ENCODE results near the gene SLN. TPM values are rescaled to one million over a fixed set of nuclear protein-coding genes. Genes with fewer than 3 reads are reported as not detected.

The SLN gene
- total RNA-seq, 1 donor from 2014 or later, result not detected

DNA sequence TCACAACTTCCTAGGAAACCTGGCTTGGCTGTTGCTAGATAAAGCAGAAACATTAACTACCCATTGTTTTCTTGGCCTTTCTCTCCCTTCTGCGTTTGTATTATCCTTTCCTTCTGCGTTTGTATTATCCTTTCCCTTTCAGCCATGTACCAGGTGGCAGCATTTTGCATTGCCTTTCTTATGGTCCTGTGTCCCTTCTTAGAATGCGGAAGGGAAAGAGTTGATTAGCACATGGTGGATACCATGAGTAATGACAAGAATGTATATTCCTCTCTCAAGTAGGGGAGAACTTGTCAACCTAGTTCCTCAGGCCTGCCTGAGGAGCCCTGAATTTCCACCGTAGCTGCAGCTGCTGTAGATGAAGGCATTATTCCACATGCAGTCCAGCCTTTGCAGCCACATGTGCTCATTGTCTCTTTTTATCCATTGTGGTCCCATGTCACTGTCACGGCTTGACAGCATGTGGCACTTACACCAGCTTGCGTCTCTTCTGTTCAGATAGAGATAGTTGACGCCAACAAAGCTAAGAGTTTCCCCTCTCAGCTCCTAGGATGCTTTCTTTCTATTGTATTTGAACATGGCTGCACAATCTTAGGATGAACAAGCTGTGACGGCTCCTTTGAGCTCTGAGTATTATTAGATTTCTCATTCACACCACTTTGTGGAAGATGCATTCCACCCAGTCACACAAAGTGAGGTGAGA, 44.8 kb downstream of the SLN start:
- DNase-seq (ENCODE audit: low spot score), result peak; percentile 2
- Histone ChIP-seq H3K4me1 (peaks cover 5% of the 10 kb centered on the region), H2AFZ (replicated peaks) (no peak overlapping the region), H3K9me3 (ENCODE audit: low read depth) (no peaks in the 10 kb centered on the region), H3K27me3 (no peaks in the 10 kb centered on the region), H4K20me1 (ENCODE audit: low read depth) (no peaks in the 10 kb centered on the region), H3K4me3 (no peak overlapping the region), H3K27ac (no peak overlapping the region), H3F3A (ENCODE audit: low read depth) (no peaks in the 10 kb centered on the region), H3K79me2 (ENCODE audit: low read depth) (no peaks in the 10 kb centered on the region), H3K36me3 (no peaks in the 10 kb centered on the region), H3K4me2 (no peak overlapping the region), H3K9ac (no peak overlapping the region)
- H3K4me3 Mint-ChIP-seq, result no peak overlapping the region
- H3K9me3 Mint-ChIP-seq, result no peaks in the 10 kb centered on the region
- no peak for TF ChIP-seq EZH2 (IDR thresholded peaks at IDR 0.05)
- TF ChIP-seq, protein P1, sequence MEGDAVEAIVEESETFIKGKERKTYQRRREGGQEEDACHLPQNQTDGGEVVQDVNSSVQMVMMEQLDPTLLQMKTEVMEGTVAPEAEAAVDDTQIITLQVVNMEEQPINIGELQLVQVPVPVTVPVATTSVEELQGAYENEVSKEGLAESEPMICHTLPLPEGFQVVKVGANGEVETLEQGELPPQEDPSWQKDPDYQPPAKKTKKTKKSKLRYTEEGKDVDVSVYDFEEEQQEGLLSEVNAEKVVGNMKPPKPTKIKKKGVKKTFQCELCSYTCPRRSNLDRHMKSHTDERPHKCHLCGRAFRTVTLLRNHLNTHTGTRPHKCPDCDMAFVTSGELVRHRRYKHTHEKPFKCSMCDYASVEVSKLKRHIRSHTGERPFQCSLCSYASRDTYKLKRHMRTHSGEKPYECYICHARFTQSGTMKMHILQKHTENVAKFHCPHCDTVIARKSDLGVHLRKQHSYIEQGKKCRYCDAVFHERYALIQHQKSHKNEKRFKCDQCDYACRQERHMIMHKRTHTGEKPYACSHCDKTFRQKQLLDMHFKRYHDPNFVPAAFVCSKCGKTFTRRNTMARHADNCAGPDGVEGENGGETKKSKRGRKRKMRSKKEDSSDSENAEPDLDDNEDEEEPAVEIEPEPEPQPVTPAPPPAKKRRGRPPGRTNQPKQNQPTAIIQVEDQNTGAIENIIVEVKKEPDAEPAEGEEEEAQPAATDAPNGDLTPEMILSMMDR (IDR thresholded peaks at IDR 0.05), result no peak
- no peak for TF ChIP-seq EZH2phosphoT487 (IDR thresholded peaks at IDR 0.05)
- no peaks in the 10 kb centered on the region for H3K27me3 Mint-ChIP-seq (ENCODE audit: insufficient read depth, low read depth)
- H3K36me3 Mint-ChIP-seq, result no peaks in the 10 kb centered on the region
- no peak overlapping the region for H3K27ac Mint-ChIP-seq
- H3K4me1 Mint-ChIP-seq, result peaks cover 37% of the 10 kb centered on the region

DNA sequence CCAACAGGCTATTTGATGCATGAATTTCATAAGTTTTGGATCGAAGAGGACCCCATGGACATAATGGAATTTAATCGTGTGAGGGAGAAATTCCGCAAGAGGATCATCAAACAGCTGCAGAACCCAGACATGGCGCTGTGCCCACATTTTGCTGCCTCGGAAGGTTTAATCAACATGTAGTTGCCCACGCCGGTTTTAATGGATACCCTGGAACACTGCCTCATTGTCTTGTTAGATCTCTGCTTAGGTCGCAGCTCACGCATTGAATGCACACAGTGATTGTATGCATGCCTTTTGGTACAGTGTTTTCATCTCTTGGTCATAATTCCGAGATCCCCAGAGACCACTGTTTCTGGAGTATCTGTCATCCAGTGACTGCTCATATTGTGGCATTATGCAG, 46.8 kb downstream of the SLN start:
- H3K27ac Mint-ChIP-seq, result no peak overlapping the region
- peaks cover 5% of the 10 kb centered on the region for H3K4me1 ChIP-seq

DNA sequence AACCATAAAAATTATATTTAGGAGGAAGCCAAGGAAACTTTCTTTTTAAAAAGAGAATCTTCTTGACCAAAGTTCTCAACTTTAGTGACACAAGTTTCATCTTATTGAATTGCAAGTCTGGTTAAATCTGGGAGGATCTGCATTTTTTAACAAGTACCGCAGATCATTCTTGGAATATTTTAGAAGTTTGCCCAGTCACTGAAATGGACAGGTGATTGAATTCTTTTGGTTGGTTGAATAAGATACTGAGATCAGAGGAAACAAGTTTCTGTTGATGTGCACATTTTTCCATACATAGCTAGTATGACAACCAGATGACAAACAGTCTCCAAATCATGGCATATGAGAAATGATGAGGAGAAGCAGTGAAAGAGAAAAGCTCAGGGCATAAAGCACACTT, 50.2 kb downstream of the SLN start:
- Histone ChIP-seq H3K4me3 (no peak overlapping the region), H3K27me3 (no peaks in the 10 kb centered on the region), H3K4me1 (no peaks in the 10 kb centered on the region), H3K9ac (no peak overlapping the region), H4K20me1 (ENCODE audit: low read depth) (no peaks in the 10 kb centered on the region), H3K9me3 (ENCODE audit: low read depth) (no peaks in the 10 kb centered on the region), H3K79me2 (ENCODE audit: low read depth) (no peaks in the 10 kb centered on the region), H3K4me2 (no peak overlapping the region), H3K36me3 (no peaks in the 10 kb centered on the region), H3F3A (ENCODE audit: low read depth) (no peaks in the 10 kb centered on the region), H3K27ac (no peak overlapping the region), H2AFZ (replicated peaks) (no peak overlapping the region)
- H3K4me1 Mint-ChIP-seq, result peaks cover 20% of the 10 kb centered on the region
- TF ChIP-seq EZH2 (IDR thresholded peaks at IDR 0.05) (no peak), EZH2phosphoT487 (IDR thresholded peaks at IDR 0.05) (no peak)
- TF ChIP-seq, protein P1 (IDR thresholded peaks at IDR 0.05), result no peak
- no peaks in the 10 kb centered on the region for H3K36me3 Mint-ChIP-seq
- H3K27me3 Mint-ChIP-seq (ENCODE audit: insufficient read depth, low read depth), result no peaks in the 10 kb centered on the region
- H3K9me3 Mint-ChIP-seq, result no peaks in the 10 kb centered on the region
- DNase-seq (ENCODE audit: low spot score), result no peak
- H3K27ac Mint-ChIP-seq, result no peak overlapping the region
- no peak overlapping the region for H3K4me3 Mint-ChIP-seq

More for the DNA sequence above, 46.8 kb downstream of the SLN start:
- Mint-ChIP-seq H3K27me3 (ENCODE audit: insufficient read depth, low read depth) (no peaks in the 10 kb centered on the region), H3K9me3 (no peaks in the 10 kb centered on the region), H3K36me3 (no peaks in the 10 kb centered on the region), H3K4me1 (peaks cover 42% of the 10 kb centered on the region), H3K4me3 (no peak overlapping the region)
- DNase-seq (ENCODE audit: low spot score), result no peak
- Histone ChIP-seq H3K4me3 (no peak overlapping the region), H3K27ac (no peak overlapping the region), H3F3A (ENCODE audit: low read depth) (no peaks in the 10 kb centered on the region), H3K9ac (no peak overlapping the region), H3K36me3 (no peaks in the 10 kb centered on the region), H3K27me3 (no peaks in the 10 kb centered on the region), H4K20me1 (ENCODE audit: low read depth) (no peaks in the 10 kb centered on the region), H2AFZ (replicated peaks) (peak overlapping the region; percentile 23), H3K4me2 (no peak overlapping the region), H3K79me2 (ENCODE audit: low read depth) (no peaks in the 10 kb centered on the region), H3K9me3 (ENCODE audit: low read depth) (no peaks in the 10 kb centered on the region)
- TF ChIP-seq, protein P1 (IDR thresholded peaks at IDR 0.05), result no peak
- TF ChIP-seq EZH2 (IDR thresholded peaks at IDR 0.05) (no peak), EZH2phosphoT487 (IDR thresholded peaks at IDR 0.05) (no peak)
